Activated CD4-positive, alpha-beta memory T cell treated with anti-CD3 and anti-CD28 coated beads for 36 hours (primary cell): ENCODE results near the gene KSR1. TPM values are rescaled to one million over a fixed set of nuclear protein-coding genes. Genes with fewer than 3 reads are reported as not detected.

Source experiments
- CTCF ChIA-PET: fragments of 350-600 bp; sonication (Branson Sonifier 250); formaldehyde crosslinking; loops from one replicate; lab custom pipeline; 2021; ENCODE audit warnings: antibody characterized with exemption, inconsistent platforms; lab: Charles Lee
- POLR2A ChIA-PET: fragments of 350-600 bp; sonication (Branson Sonifier 250); formaldehyde crosslinking; loops from one replicate; lab custom pipeline; 2021; ENCODE audit warnings: antibody characterized with exemption; lab: Charles Lee
- DNase-seq: peaks from one replicate; pipeline ENCODE4 v3.0.0-alpha.2; 2020
- H3K27ac Mint-ChIP-seq: one replicate; pipeline ENCODE4 v1.8.0; 2021; ENCODE audit warnings: mixed read lengths
- H3K27me3 Mint-ChIP-seq: one replicate; pipeline ENCODE4 v1.8.0; 2021; ENCODE audit warnings: mixed read lengths
- H3K36me3 Mint-ChIP-seq: one replicate; pipeline ENCODE4 v1.8.0; 2021; ENCODE audit warnings: mixed read lengths
- H3K4me1 Mint-ChIP-seq: one replicate; pipeline ENCODE4 v1.8.0; 2021; ENCODE audit warnings: low read depth, mixed read lengths
- H3K4me3 Mint-ChIP-seq: one replicate; pipeline ENCODE4 v1.8.0; 2021; ENCODE audit warnings: mild to moderate bottlenecking, mixed read lengths
- H3K9me3 Mint-ChIP-seq: one replicate; pipeline ENCODE4 v1.8.0; 2021; ENCODE audit warnings: mixed read lengths
- intact Hi-C: fragments of 100-400 bp; cut with micrococcal nuclease; formaldehyde crosslinking; loops from one replicate; pipeline ENCODE4 v1.15.1; 2023
- total RNA-seq, 2 experiments: library from RNA; stranded (reverse); gene quantifications; one replicate each; pipeline ENCODE4 v1.2.3, GENCODE V29; 2021

Gene KSR1
- total RNA-seq, 2 experiments from 2014 or later: 55.0 to 60.8 TPM

- H3K36me3 Mint-ChIP-seq: peaks cover 13% of the 10 kb centered on the region
- intact Hi-C loops: loop anchor here (1.0 kb wide), 1 partner anchor 93 kb away; no protein-coding TSS in a partner anchor
- peaks cover 51% of the 10 kb centered on the region for H3K4me1 Mint-ChIP-seq
- H3K9me3 Mint-ChIP-seq: no peaks in the 10 kb centered on the region
- H3K27me3 Mint-ChIP-seq: no peaks in the 10 kb centered on the region
- H3K4me3 Mint-ChIP-seq: peak overlapping the region; percentile 12
- CTCF ChIA-PET: interaction anchor here (0.6 to 7.0 kb wide), 5 partner anchors 13 to 212 kb away, joined by 3 to 51 read pairs (median 3); no protein-coding TSS in a partner anchor
- H3K27ac Mint-ChIP-seq: peak overlapping the region; percentile 71
- DNase-seq: peak; percentile 88
- POLR2A ChIA-PET: interaction anchor here (0.8 to 1.5 kb wide), 2 partner anchors 26 to 99 kb away, joined by 3 read pairs; no protein-coding TSS in a partner anchor
Observed at GRCh38 chr17:27565874-27566670, 109.8 kb downstream of the KSR1 start.

DNA sequence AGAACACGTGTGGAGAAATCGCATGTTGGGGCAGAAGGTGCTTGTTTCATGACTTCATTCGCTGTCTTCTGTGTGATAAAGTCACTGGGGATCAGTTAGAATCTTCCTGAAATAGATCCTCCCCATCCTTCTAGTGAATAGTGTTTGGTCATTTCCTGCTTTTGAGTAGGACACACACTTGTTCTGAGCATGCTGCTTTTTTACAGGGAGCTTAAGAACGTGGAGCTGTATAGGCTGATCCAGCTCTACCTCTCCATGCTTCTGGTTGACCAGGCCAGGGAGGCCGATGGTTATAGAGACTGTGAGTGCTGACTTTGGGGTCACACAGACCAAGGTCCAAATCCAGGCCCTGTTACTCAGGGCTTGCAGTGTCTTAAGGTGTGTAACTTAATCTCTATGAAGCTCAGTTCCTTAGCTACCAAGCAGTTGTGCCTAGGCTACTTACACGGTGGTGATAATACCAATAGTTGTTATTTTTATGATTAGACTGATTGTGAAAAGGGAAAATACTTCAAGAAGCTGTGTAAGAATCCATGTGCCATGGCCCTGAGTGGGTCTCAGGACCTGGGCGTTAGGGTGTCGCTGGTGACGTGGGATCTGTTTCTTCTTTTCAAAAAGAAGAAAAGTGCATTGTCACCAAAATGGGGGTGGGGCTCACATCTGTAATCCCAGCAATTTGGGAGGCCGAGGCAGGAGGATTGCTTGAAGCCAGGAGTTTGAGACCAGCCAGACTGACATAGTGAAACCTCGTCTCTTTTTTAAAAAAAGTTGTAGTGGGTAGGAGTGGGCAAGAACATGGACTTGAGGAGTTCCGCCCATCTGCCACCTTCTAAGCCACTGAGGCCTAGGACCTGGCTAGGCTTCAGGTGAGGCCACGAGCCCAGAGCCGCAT is 110.7 kb downstream of the KSR1 start:
- Mint-ChIP-seq H3K27me3 (no peaks in the 10 kb centered on the region), H3K4me3 (no peak overlapping the region), H3K27ac (peak overlapping the region; percentile 58), H3K9me3 (no peaks in the 10 kb centered on the region), H3K36me3 (peaks cover 9% of the 10 kb centered on the region), H3K4me1 (peaks cover 59% of the 10 kb centered on the region)
- intact Hi-C loops: loop anchor here (1.0 kb wide), 1 partner anchor 94 kb away; no protein-coding TSS in a partner anchor
- CTCF ChIA-PET: interaction anchor here (0.6 to 7.0 kb wide), 4 partner anchors 12 to 184 kb away, joined by 3 to 51 read pairs (median 4); no protein-coding TSS in a partner anchor
- DNase-seq: no peak
- POLR2A ChIA-PET: interaction anchor here (0.8 kb wide), 1 partner anchor 27 kb away, joined by 3 read pairs; no protein-coding TSS in a partner anchor

- ChIA-PET CTCF (interaction anchor here (1.2 to 7.0 kb wide), 3 partner anchors 11 to 34 kb away, joined by 3 to 51 read pairs (median 3); no protein-coding TSS in a partner anchor), POLR2A (interaction anchor here (1.3 kb wide), 1 partner anchor 12 kb away, joined by 4 read pairs; no protein-coding TSS in a partner anchor)
- Mint-ChIP-seq H3K4me1 (peaks cover 65% of the 10 kb centered on the region), H3K36me3 (peaks cover 9% of the 10 kb centered on the region), H3K27ac (no peak overlapping the region), H3K4me3 (no peak overlapping the region), H3K27me3 (no peaks in the 10 kb centered on the region), H3K9me3 (no peaks in the 10 kb centered on the region)
- intact Hi-C loops: no loop called here
- no peak for DNase-seq
Observed at GRCh38 chr17:27567563-27567859, 111.3 kb downstream of the KSR1 start.

DNA sequence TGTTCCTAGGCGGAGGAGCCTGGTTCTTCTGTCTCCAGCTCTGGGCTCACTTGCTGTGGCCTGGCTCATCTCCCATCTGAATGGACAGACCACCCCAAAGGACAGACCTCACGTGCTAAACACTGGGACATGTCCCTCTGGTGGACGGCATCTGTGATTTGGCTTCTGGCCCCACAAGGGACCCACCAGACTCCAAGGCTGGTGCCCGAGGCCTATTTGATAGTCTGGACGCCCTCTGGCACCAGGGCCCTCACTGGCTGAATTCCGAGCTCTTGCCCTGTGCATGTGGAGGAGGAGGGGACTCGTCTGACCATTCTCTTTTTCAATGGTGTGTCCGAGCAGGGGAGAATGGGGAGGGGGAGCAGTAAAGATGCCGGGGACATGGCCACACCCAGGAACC is 112.0 kb downstream of the KSR1 start:
- no peak for DNase-seq
- Mint-ChIP-seq H3K27me3 (no peaks in the 10 kb centered on the region), H3K4me1 (peaks cover 70% of the 10 kb centered on the region), H3K27ac (peak overlapping the region; percentile 38), H3K9me3 (no peaks in the 10 kb centered on the region), H3K4me3 (no peak overlapping the region), H3K36me3 (peaks cover 9% of the 10 kb centered on the region)
- ChIA-PET POLR2A (interaction anchor here (1.3 kb wide), 1 partner anchor 12 kb away, joined by 4 read pairs; no protein-coding TSS in a partner anchor), CTCF (interaction anchor here (0.9 to 7.0 kb wide), 6 partner anchors 10 to 47 kb away, joined by 3 to 51 read pairs (median 3); no protein-coding TSS in a partner anchor)
- intact Hi-C loops: no loop called here

DNA sequence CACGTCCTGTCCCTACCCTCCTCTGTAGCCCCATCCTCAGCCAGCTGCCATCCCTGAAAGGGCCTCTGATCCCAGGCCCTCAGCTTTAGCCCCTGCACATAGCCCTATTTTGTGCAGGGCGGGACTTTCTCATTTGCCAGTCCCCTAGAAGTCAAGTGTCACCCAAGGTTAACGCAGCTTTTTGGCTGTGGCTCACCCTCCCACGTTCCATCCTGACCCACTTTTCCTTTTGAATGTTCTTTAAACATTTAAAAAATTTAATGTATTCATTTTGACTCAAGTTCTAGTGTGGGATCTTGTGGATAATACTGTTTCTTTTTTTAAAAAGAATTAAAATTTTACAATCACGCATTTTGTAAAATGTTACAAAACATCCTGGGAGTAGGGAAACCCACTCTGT is 112.6 kb downstream of the KSR1 start:
- CTCF ChIA-PET: interaction anchor here (0.8 to 7.0 kb wide), 11 partner anchors 10 to 332 kb away, joined by 3 to 51 read pairs (median 3); partner anchors contain the start of gene KSR1
- H3K27me3 Mint-ChIP-seq: no peaks in the 10 kb centered on the region
- H3K9me3 Mint-ChIP-seq: no peaks in the 10 kb centered on the region
- no peak overlapping the region for H3K27ac Mint-ChIP-seq
- no peak for DNase-seq
- peaks cover 69% of the 10 kb centered on the region for H3K4me1 Mint-ChIP-seq
- POLR2A ChIA-PET: interaction anchor here (0.6 to 1.3 kb wide), 2 partner anchors 11 to 24 kb away, joined by 3 to 4 read pairs; no protein-coding TSS in a partner anchor
- peaks cover 6% of the 10 kb centered on the region for H3K36me3 Mint-ChIP-seq
- H3K4me3 Mint-ChIP-seq: no peak overlapping the region
- intact Hi-C loops: loop anchor here (1.0 kb wide), 2 partner anchors 9 to 31 kb away; no protein-coding TSS in a partner anchor

DNA sequence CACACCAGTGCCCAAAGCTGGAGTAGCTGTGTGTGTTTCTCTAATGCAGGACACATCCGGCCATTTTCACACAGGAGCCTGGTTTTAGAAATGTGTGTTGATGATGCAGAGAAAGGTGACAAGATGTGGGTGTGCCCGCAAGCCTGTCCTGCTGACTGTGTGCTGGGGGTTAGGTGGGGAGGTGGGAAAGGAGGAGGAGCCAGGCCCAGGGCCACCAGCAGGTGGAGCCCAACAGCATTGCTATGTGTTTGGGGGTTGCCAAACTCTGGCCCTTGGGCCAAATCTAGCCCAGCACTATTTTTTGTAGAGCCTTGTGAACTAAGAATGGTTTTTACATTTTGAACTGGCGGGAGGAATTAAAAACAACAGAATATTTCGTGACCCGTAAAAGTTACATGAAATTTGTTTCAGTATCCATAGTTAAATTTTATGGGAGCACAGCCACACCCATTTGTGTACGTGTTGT is 113.0 kb downstream of the KSR1 start:
- ChIA-PET POLR2A (interaction anchor here (0.6 kb wide), 1 partner anchor 25 kb away, joined by 3 read pairs; no protein-coding TSS in a partner anchor), CTCF (interaction anchor here (0.8 to 7.0 kb wide), 9 partner anchors 9 to 333 kb away, joined by 3 to 51 read pairs (median 4); partner anchors contain the start of gene KSR1)
- H3K27ac Mint-ChIP-seq: no peak overlapping the region
- H3K4me1 Mint-ChIP-seq: peaks cover 71% of the 10 kb centered on the region
- no peaks in the 10 kb centered on the region for H3K9me3 Mint-ChIP-seq
- peaks cover 4% of the 10 kb centered on the region for H3K36me3 Mint-ChIP-seq
- no peaks in the 10 kb centered on the region for H3K27me3 Mint-ChIP-seq
- intact Hi-C loops: loop anchor here (1.0 kb wide), 2 partner anchors 9 to 31 kb away; no protein-coding TSS in a partner anchor
- DNase-seq: peak; percentile 85
- no peak overlapping the region for H3K4me3 Mint-ChIP-seq

GRCh38 chr17:27569884-27570577 is 113.8 kb downstream of the KSR1 start:
- H3K4me3 Mint-ChIP-seq: no peak overlapping the region
- ChIA-PET POLR2A (no interaction called here), CTCF (interaction anchor here (1.0 to 7.0 kb wide), 5 partner anchors 10 to 333 kb away, joined by 4 to 51 read pairs (median 6); no protein-coding TSS in a partner anchor)
- no peak overlapping the region for H3K27ac Mint-ChIP-seq
- H3K27me3 Mint-ChIP-seq: no peaks in the 10 kb centered on the region
- no peak for DNase-seq
- no peaks in the 10 kb centered on the region for H3K9me3 Mint-ChIP-seq
- H3K4me1 Mint-ChIP-seq: peaks cover 74% of the 10 kb centered on the region
- H3K36me3 Mint-ChIP-seq: peaks cover 4% of the 10 kb centered on the region
- intact Hi-C loops: loop anchor here (1.0 kb wide), 2 partner anchors 8 to 30 kb away; no protein-coding TSS in a partner anchor

DNA sequence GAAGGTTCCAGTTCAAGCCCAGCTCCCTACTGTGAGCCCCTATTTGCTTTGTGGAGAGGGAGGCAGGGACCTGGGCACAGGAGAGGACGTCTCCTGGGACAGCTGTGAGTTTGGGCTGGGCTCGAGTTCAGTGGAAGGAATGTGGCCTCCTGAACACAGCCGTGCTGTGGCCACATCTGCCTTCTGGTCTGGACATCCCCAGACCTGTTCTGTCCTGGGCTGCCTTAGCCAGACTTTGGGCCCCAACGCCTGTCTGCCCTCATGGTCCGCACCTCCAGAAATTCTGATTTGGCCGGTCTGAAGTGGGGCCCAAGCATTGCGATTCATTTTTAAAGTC is 114.3 kb downstream of the KSR1 start:
- Mint-ChIP-seq H3K36me3 (peaks cover 4% of the 10 kb centered on the region), H3K9me3 (no peaks in the 10 kb centered on the region), H3K4me1 (peaks cover 75% of the 10 kb centered on the region), H3K27me3 (no peaks in the 10 kb centered on the region), H3K27ac (no peak overlapping the region), H3K4me3 (no peak overlapping the region)
- CTCF ChIA-PET: interaction anchor here (1.0 to 7.0 kb wide), 3 partner anchors 10 to 31 kb away, joined by 4 to 51 read pairs (median 6); no protein-coding TSS in a partner anchor
- intact Hi-C loops: no loop called here
- POLR2A ChIA-PET: no interaction called here
- DNase-seq: no peak

DNA sequence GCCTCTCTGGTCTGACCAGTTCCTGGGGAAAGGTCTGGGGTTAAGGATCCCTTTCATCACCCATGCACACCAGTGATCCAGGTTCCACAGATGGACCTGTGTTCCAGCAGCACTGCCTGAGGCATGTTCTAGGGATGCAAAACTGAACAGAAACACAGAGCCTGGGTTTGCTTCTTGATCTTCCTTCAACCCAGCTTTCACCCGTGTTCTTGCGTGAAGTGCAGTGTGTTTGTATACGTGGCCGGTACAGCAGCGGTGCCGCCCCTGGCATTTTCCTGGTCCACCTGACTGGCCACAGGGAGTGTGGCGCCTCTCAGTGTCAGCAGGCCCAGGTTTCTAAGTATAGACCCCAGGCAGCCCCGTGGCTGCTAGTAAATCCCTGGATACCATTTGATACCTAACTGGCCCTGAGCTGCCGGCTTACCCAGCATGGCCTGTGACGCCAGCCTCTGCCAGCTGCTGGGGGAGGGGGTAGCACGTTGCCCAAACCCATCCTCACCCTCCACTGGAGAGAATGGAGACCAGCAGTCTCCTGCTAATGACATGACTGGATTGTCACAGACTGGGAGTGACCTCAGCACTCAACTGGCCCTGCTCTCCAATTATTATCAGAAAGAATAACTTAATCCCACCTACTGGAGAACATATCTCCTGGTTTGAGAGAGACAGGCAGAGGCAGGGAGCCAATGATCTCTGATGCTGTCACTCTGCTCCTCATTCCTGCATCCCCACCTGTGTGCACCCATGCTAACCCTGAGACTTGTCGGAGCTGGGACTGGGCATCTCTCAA is 115.5 kb downstream of the KSR1 start:
- intact Hi-C loops: loop anchor here (1.0 kb wide), 1 partner anchor 27 kb away; no protein-coding TSS in a partner anchor
- POLR2A ChIA-PET: no interaction called here

GRCh38 chr17:27572665-27573064 is 116.4 kb downstream of the KSR1 start:
- H3K4me3 Mint-ChIP-seq: no peak overlapping the region
- intact Hi-C loops: loop anchor here (1.0 kb wide), 1 partner anchor 28 kb away; no protein-coding TSS in a partner anchor
- ChIA-PET CTCF (interaction anchor here (2.3 kb wide), 1 partner anchor 27 kb away, joined by 11 read pairs; no protein-coding TSS in a partner anchor), POLR2A (interaction anchor here (1.9 kb wide), 1 partner anchor 106 kb away, joined by 4 read pairs; no protein-coding TSS in a partner anchor)
- H3K36me3 Mint-ChIP-seq: peaks cover 3% of the 10 kb centered on the region
- peak; percentile 85 for DNase-seq
- peak overlapping the region; percentile 64 for H3K27ac Mint-ChIP-seq
- H3K4me1 Mint-ChIP-seq: peaks cover 74% of the 10 kb centered on the region
- H3K9me3 Mint-ChIP-seq: no peaks in the 10 kb centered on the region
- no peaks in the 10 kb centered on the region for H3K27me3 Mint-ChIP-seq

More for the DNA sequence above, 115.5 kb downstream of the KSR1 start:
- DNase-seq: no peak
- CTCF ChIA-PET: interaction anchor here (2.3 kb wide), 1 partner anchor 28 kb away, joined by 11 read pairs; no protein-coding TSS in a partner anchor
- H3K27me3 Mint-ChIP-seq: no peaks in the 10 kb centered on the region
- H3K27ac Mint-ChIP-seq: peak overlapping the region; percentile 64
- H3K4me1 Mint-ChIP-seq: peaks cover 72% of the 10 kb centered on the region
- no peaks in the 10 kb centered on the region for H3K9me3 Mint-ChIP-seq
- no peak overlapping the region for H3K4me3 Mint-ChIP-seq
- peaks cover 2% of the 10 kb centered on the region for H3K36me3 Mint-ChIP-seq
